HG02852 (cell line): ENCODE measurements around the gene NIP7.
"Not testable (repeated sequence)": the region's sequence is repeated elsewhere in the genome, so short reads cannot be mapped to it uniquely, and the experiment has no call there.

Experiments
- ATAC-seq: cut with Tn5 transposase; IDR thresholded peaks from one replicate; pipeline ENCODE4 v1.9.1; 2021; ENCODE audit warnings: mild to moderate bottlenecking, moderate library complexity; ENCODE audit not compliant: unreplicated experiment

The NIP7 gene

GRCh38 chr16:69338557-69339288 lies 849 bp upstream of the NIP7 start:
- no peak for ATAC-seq

- ATAC-seq, result no peak
Measured at GRCh38 chr16:69340095-69340644, 598 bp downstream of the NIP7 start.

GRCh38 chr16:69344171-69344570 lies 4.6 kb downstream of the NIP7 start:
- no peak for ATAC-seq

- ATAC-seq, result no peak
Measured at GRCh38 chr16:69345923-69346322, 6.4 kb downstream of the NIP7 start.

DNA sequence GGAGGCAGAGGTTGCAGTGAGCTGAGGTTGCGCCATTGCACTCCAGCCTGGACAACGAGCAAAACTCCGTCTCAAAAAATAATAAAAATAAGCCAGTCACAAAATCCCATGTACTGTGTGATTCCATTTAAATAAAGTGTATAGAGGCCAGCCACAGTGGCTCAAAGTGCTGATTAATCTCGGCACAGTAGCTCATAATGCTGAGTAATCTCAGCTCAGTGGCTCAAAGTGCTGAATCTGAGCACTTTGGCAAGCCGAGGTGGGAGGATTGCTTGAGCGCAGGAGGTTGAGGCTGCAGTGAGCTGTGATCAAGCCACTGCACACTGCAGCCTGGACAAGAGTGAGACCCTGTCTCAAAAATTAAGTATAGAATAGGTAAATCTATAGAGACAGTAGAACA lies 7.1 kb downstream of the NIP7 start:
- ATAC-seq, result no peak

GRCh38 chr16:69348222-69348621 lies 8.7 kb downstream of the NIP7 start:
- no peak for ATAC-seq

DNA sequence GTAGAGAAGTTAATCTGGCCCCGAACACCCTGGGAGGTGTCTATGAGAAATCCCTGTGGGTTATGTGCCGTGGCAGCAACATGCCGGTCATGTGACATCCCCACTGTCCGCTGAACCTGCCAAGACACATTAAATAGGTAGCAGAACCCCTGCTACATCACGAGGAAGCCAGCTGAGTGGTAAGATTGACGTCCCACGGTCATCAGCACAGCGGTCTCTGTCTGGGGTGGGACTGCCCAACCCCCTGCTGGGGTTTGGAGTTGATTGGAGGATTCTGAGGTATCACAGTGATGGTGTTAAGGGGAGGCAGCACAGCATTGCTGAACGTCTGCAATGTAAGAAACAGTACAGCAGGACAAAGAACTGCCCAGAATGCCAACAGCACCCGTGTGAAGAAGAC lies 10.0 kb downstream of the NIP7 start:
- no peak for ATAC-seq

DNA sequence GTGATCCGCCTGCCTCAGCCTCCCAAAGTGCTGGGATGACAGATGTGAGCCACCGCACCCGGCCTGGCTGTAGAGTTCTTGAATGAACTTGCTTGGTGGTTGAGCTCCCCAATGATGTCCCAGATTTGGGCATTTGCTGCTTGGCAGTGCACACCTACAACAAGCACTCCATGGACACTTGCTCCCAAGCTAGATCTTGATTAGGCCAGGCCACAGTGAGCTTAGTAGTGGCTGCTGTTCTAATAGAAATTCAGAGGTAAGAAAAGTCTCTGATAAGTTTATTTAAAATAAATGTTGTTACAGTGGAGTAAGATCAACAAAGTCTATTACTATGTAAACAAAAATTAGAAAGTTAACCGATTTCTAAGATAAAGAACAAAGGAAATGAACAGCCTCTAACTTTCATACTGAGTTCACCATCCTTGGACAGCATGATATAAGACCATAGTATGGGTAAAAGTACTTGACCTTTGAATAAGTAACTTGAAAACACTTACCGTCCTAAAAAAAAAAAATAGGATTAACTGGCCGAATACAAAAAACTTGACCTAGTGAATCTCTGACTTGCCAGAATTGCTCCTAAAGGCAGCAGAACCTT lies 11.1 kb downstream of the NIP7 start:
- no peak for ATAC-seq

GRCh38 chr16:69351309-69352027 lies 11.9 kb downstream of the NIP7 start, which contains the start of gene TMED6:
TMED6 (minus strand) TSS chr16:69351786; CDS start chr16:69351753, 33 bp downstream.
- ATAC-seq, result no peak

GRCh38 chr16:69360070-69360469 lies 20.5 kb downstream of the NIP7 start:
- not testable (repeated sequence) for ATAC-seq

GRCh38 chr16:69363281-69363717 lies 23.7 kb downstream of the NIP7 start:
- ATAC-seq, result no peak

DNA sequence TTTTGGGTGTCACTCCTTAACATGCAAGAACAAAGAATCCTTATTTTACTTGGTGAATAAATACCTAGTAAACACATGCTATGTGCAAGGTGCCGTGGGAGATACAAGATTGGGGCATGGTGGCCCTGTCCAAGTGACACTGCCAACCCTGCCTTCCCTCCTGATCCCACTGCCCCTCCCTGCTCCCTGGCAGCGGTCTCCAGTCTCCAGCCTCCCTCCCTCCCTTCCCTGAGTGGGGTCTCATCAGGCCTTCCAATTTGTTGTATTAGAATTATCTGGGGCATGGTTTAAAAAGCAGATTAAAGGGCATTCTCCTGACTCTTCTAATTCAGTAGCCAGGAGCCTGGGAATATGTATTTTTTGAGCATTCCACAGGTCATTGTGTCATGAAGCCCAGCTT lies 24.5 kb downstream of the NIP7 start:
- ATAC-seq, result no peak

DNA sequence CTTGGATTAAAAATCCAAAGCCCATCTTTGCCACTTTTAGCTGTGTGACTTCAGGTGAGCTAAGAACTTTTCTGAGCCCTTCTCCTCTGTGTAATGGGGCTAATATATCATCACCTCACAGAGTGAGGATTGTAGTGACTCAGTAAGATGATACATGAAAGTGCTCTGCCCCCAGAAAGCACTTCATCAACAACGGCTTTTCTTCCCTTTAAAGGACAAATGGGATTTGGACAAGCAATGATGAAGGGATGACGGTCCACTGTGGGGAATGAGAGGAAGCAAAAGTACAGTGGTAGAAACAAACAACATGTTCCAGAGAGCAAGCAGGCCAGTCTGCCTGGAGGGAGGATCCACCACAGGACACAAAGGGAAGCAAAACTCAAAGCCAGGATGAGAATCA lies 26.3 kb downstream of the NIP7 start:
- ATAC-seq, result no peak

GRCh38 chr16:69366431-69366830 lies 26.9 kb downstream of the NIP7 start:
- no peak for ATAC-seq

- ATAC-seq, result no peak
Measured at GRCh38 chr16:69367980-69368379, 28.4 kb downstream of the NIP7 start.

GRCh38 chr16:69368866-69369265 lies 29.3 kb downstream of the NIP7 start:
- no peak for ATAC-seq

GRCh38 chr16:69371564-69371963 lies 32.0 kb downstream of the NIP7 start:
- no peak for ATAC-seq

GRCh38 chr16:69373019-69373418 lies 33.4 kb downstream of the NIP7 start:
- no peak for ATAC-seq

GRCh38 chr16:69376393-69377059 lies 37.0 kb downstream of the NIP7 start:
- no peak for ATAC-seq

- ATAC-seq, result no peak
Measured at GRCh38 chr16:69378036-69378435, 38.5 kb downstream of the NIP7 start.

DNA sequence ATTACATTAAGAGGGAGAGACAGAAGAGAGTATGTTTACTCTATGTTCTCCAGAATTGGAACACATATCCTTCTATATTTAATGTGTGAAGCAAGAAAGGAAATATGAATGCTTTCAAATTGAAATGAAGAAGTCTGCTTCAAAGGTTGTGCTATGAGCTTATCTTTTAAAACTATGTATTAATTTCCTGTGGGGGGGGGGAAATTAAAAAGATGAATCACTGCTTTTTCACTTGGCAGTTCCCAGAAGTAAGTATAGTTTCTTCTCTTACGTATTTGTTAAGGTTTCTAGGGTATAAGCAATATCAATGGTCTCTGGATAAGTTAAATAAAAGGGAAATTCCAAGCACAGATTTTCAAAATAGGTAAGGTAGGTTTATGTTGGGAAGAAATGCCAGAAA lies 39.2 kb downstream of the NIP7 start:
- ATAC-seq, result no peak
